Stimulated activated effector memory CD8-positive, alpha-beta T cell treated with anti-CD3 and anti-CD28 coated beads, Interleukin-12 subunit alpha, Interleukin-12 subunit beta, amount 100 ng/mL, for 72 hours (primary cell): ENCODE results near the gene PSENEN.
"Not testable (repeated sequence)": the region's sequence is repeated elsewhere in the genome, so short reads cannot be mapped to it uniquely, and the experiment has no call there.

Experiments used
- ATAC-seq: fragments of 150-1000 bp; cut with Tn5 transposase; 2 replicates; pipeline ENCODE4 v1.10.0; 2021
- DNase-seq, 2 donors: peaks; one replicate each; pipeline ENCODE4 v3.0.0; 2021 to 2022; ENCODE audit warnings: low spot score in 2 of 2
- H3K27ac Mint-ChIP-seq: one replicate; pipeline ENCODE4 v1.8.0; 2022; ENCODE audit warnings: mild to moderate bottlenecking, mixed read lengths
- H3K36me3 Mint-ChIP-seq: one replicate; pipeline ENCODE4 v1.8.0; 2022; ENCODE audit warnings: mild to moderate bottlenecking, mixed read lengths
- H3K4me1 Mint-ChIP-seq: one replicate; pipeline ENCODE4 v1.8.0; 2022; ENCODE audit warnings: mixed read lengths
- H3K4me3 Mint-ChIP-seq: one replicate; pipeline ENCODE4 v1.8.0; 2022; ENCODE audit warnings: mild to moderate bottlenecking, mixed read lengths
- H3K9me3 Mint-ChIP-seq: one replicate; pipeline ENCODE4 v1.8.0; 2022; ENCODE audit warnings: mixed read lengths

The PSENEN gene

GRCh38 chr19:35715355-35715809, 30.1 kb upstream of the PSENEN start:
- peaks cover 98% of the 10 kb centered on the region for H3K36me3 Mint-ChIP-seq
- peaks cover 70% of the 10 kb centered on the region for H3K4me1 Mint-ChIP-seq
- no peak for ATAC-seq
- H3K27ac Mint-ChIP-seq, result peak overlapping the region; percentile 99
- DNase-seq, result no peak
- peak overlapping the region; percentile 99 for H3K4me3 Mint-ChIP-seq
- H3K9me3 Mint-ChIP-seq, result no peaks in the 10 kb centered on the region

- peak overlapping the region; percentile 99 for H3K27ac Mint-ChIP-seq
- peak overlapping the region; percentile 99 for H3K4me3 Mint-ChIP-seq
- peaks cover 69% of the 10 kb centered on the region for H3K4me1 Mint-ChIP-seq
- ATAC-seq, result no peak
- no peak for DNase-seq
- peaks cover 98% of the 10 kb centered on the region for H3K36me3 Mint-ChIP-seq
- no peaks in the 10 kb centered on the region for H3K9me3 Mint-ChIP-seq
These were observed 29.3 kb upstream of the PSENEN start for GRCh38 chr19:35715981-35716800.

- peak; percentile 71 for ATAC-seq
- DNase-seq, result peak; percentile 77 to 97
- H3K27ac Mint-ChIP-seq, result peak overlapping the region; percentile 99
- peak overlapping the region; percentile 99 for H3K4me3 Mint-ChIP-seq
- H3K4me1 Mint-ChIP-seq, result peaks cover 71% of the 10 kb centered on the region
- H3K36me3 Mint-ChIP-seq, result peaks cover 98% of the 10 kb centered on the region
- H3K9me3 Mint-ChIP-seq, result no peaks in the 10 kb centered on the region
These were observed 28.4 kb upstream of the PSENEN start for GRCh38 chr19:35716801-35717664.

- ATAC-seq (peak; percentile 4), DNase-seq (peak in 1 of 2 donors; percentile 88)
- Mint-ChIP-seq H3K4me1 (peaks cover 71% of the 10 kb centered on the region), H3K36me3 (peaks cover 98% of the 10 kb centered on the region), H3K4me3 (peak within 1 kb of the TSS; percentile 99), H3K27ac (peak within 1 kb of the TSS; percentile 99), H3K9me3 (no peaks in the 10 kb centered on the region)
These were observed 27.6 kb upstream of the PSENEN start, which contains the start of gene KMT2B for GRCh38 chr19:35717665-35718344. Gene KMT2B, plus strand, starts transcription at chr19:35718003. Its CDS starts 16 bp downstream, at chr19:35718019.

- ATAC-seq, result peak; percentile 4
- peak; percentile 56 to 85 for DNase-seq
- peaks cover 67% of the 10 kb centered on the region for H3K4me1 Mint-ChIP-seq
These were observed 27.0 kb upstream of the PSENEN start for GRCh38 chr19:35718345-35719041.

GRCh38 chr19:35719402-35720162, 25.9 kb upstream of the PSENEN start:
- Mint-ChIP-seq H3K36me3 (peaks cover 98% of the 10 kb centered on the region), H3K4me3 (peak overlapping the region; percentile 81), H3K9me3 (no peaks in the 10 kb centered on the region), H3K27ac (peak overlapping the region; percentile 94), H3K4me1 (peaks cover 64% of the 10 kb centered on the region)
- DNase-seq, result no peak
- no peak for ATAC-seq

More at GRCh38 chr19:35718345-35719041, 27.0 kb upstream of the PSENEN start:
- Mint-ChIP-seq H3K4me3 (peak overlapping the region; percentile 81), H3K36me3 (peaks cover 98% of the 10 kb centered on the region), H3K9me3 (no peaks in the 10 kb centered on the region), H3K27ac (peak overlapping the region; percentile 94)

GRCh38 chr19:35720163-35720524, 25.3 kb upstream of the PSENEN start:
- peaks cover 98% of the 10 kb centered on the region for H3K36me3 Mint-ChIP-seq

GRCh38 chr19:35720648-35721047, 24.8 kb upstream of the PSENEN start:
- Mint-ChIP-seq H3K27ac (peak overlapping the region; percentile 94), H3K4me3 (peak overlapping the region; percentile 81), H3K36me3 (peaks cover 98% of the 10 kb centered on the region), H3K9me3 (no peaks in the 10 kb centered on the region), H3K4me1 (peaks cover 58% of the 10 kb centered on the region)
- no peak for ATAC-seq
- no peak for DNase-seq

More at GRCh38 chr19:35720163-35720524, 25.3 kb upstream of the PSENEN start:
- Mint-ChIP-seq H3K9me3 (no peaks in the 10 kb centered on the region), H3K27ac (peak overlapping the region; percentile 94), H3K4me3 (peak overlapping the region; percentile 81), H3K4me1 (peaks cover 59% of the 10 kb centered on the region)
- ATAC-seq (no peak), DNase-seq (no peak)

- ATAC-seq, result no peak
- Mint-ChIP-seq H3K27ac (peak overlapping the region; percentile 94), H3K4me3 (peak overlapping the region; percentile 81), H3K36me3 (peaks cover 98% of the 10 kb centered on the region), H3K4me1 (peaks cover 57% of the 10 kb centered on the region), H3K9me3 (no peaks in the 10 kb centered on the region)
- DNase-seq, result no peak
These were observed 24.1 kb upstream of the PSENEN start for GRCh38 chr19:35721374-35721773.

- Mint-ChIP-seq H3K4me1 (peaks cover 52% of the 10 kb centered on the region), H3K27ac (peak overlapping the region; percentile 94), H3K9me3 (no peaks in the 10 kb centered on the region), H3K4me3 (no peak overlapping the region), H3K36me3 (peaks cover 98% of the 10 kb centered on the region)
- DNase-seq (no peak), ATAC-seq (no peak)
These were observed 23.0 kb upstream of the PSENEN start for GRCh38 chr19:35722461-35722860.

GRCh38 chr19:35722897-35723296, 22.6 kb upstream of the PSENEN start:
- Mint-ChIP-seq H3K36me3 (peaks cover 99% of the 10 kb centered on the region), H3K4me3 (no peak overlapping the region), H3K27ac (peak overlapping the region; percentile 94), H3K9me3 (no peaks in the 10 kb centered on the region), H3K4me1 (peaks cover 52% of the 10 kb centered on the region)
- no peak for DNase-seq
- ATAC-seq, result no peak

GRCh38 chr19:35723671-35724070, 21.8 kb upstream of the PSENEN start:
- Mint-ChIP-seq H3K4me1 (peaks cover 49% of the 10 kb centered on the region), H3K36me3 (peaks cover 100% of the 10 kb centered on the region), H3K27ac (peak overlapping the region; percentile 94), H3K9me3 (no peaks in the 10 kb centered on the region), H3K4me3 (no peak overlapping the region)
- ATAC-seq (no peak), DNase-seq (no peak)

- not testable (repeated sequence) for H3K4me3 Mint-ChIP-seq, ATAC-seq, DNase-seq, H3K9me3 Mint-ChIP-seq
- peaks cover 100% of the 10 kb centered on the region for H3K36me3 Mint-ChIP-seq
- H3K4me1 Mint-ChIP-seq, result peaks cover 44% of the 10 kb centered on the region
- H3K27ac Mint-ChIP-seq, result peak overlapping the region; percentile 94
These were observed 21.3 kb upstream of the PSENEN start for GRCh38 chr19:35724132-35724531.

- H3K9me3 Mint-ChIP-seq, result no peaks in the 10 kb centered on the region
- DNase-seq (no peak), ATAC-seq (no peak)
- peak overlapping the region; percentile 94 for H3K27ac Mint-ChIP-seq
- peaks cover 100% of the 10 kb centered on the region for H3K36me3 Mint-ChIP-seq
- peaks cover 40% of the 10 kb centered on the region for H3K4me1 Mint-ChIP-seq
- H3K4me3 Mint-ChIP-seq, result no peak overlapping the region
These were observed 20.9 kb upstream of the PSENEN start for GRCh38 chr19:35724560-35724959.
